Adrenal gland (tissue), 12 donors: ENCODE data around the gene FBXW8. TPM values are rescaled to one million over a fixed set of nuclear protein-coding genes. Genes with fewer than 3 reads are reported as not detected.

Source experiments
- DNase-seq, 7 donors: peaks; one replicate each; pipeline ENCODE4 v3.0.0-alpha.2; 2019 to 2020
- H3K27ac ChIP-seq, 5 donors: fragments of 200-600 bp; sonication (generic) in 4 of 5; 1 replicate in 3 of 5; 2 replicates in 2 of 5; pipeline versions ENCODE4 v1.5.1 to v1.8.0; 2016 to 2020; ENCODE audit warnings: mild to moderate bottlenecking in 1 of 5
- H3K27me3 ChIP-seq: fragments of 200-600 bp; 2 replicates; pipeline ENCODE4 v1.8.0; 2021
- H3K36me3 ChIP-seq, 2 donors: fragments of 200-600 bp; replicated peaks in 1 of 2; 1 replicate in 1 of 2; 2 replicates in 1 of 2; pipeline versions ENCODE4 v1.5.1 to v1.8.0; 2018 to 2022
- H3K4me1 ChIP-seq, 2 donors: fragments of 200-600 bp; replicated peaks in 1 of 2; 1 replicate in 1 of 2; 2 replicates in 1 of 2; pipeline versions ENCODE4 v1.5.1 to v1.8.0; 2018 to 2021
- H3K4me3 ChIP-seq, 4 donors: fragments of 200-600 bp; sonication (generic) in 3 of 4; one replicate each; pipeline ENCODE4 v1.5.1; 2016 to 2018
- H3K9me3 ChIP-seq, 3 donors: fragments of 200-600 bp; sonication (generic) in 1 of 3; replicated peaks in 1 of 3; 1 replicate in 2 of 3; 2 replicates in 1 of 3; pipeline versions ENCODE4 v1.5.1 to v1.8.0; 2016 to 2021
- CTCF ChIP-seq, 6 experiments: fragments of 450-650 bp in 4 of 6; fragments of 200-600 bp in 2 of 6; sonication (generic) in 1 of 6; IDR thresholded peaks; 1 replicate in 5 of 6; 2 replicates in 1 of 6; pipeline versions ENCODE4 v1.5.1 to v1.8.0; 2016 to 2021; ENCODE audit warnings: antibody characterized with exemption in 6 of 6, mild to moderate bottlenecking in 2 of 6, moderate library complexity in 1 of 6
- POLR2A ChIP-seq, 2 donors: fragments of 450-650 bp; IDR thresholded peaks; one replicate each; pipeline ENCODE4 v1.6.1; 2017; ENCODE audit warnings: antibody characterized with exemption in 2 of 2, mild to moderate bottlenecking in 2 of 2, moderate library complexity in 1 of 2
- WGBS, 4 donors: extraction: QIAGEN DNeasy Blood & Tissue Kit in 2 of 4; methylation state at CpG; one replicate each; pipeline versions ENCODE4 v1.1.5 to v1.1.7; 2013 to 2017; 5-methylcytosine and 5-hydroxymethylcytosine counted together
- intact Hi-C, 2 donors: fragments of 100-400 bp; cut with DNase I; formaldehyde crosslinking; loops; one replicate each; pipeline versions ENCODE4 v1.14.1 to v1.15.0; 2022 to 2023
- polyA plus RNA-seq, 3 donors: library from polyadenylated mRNA; stranded (reverse); fragments of 200-250 nt in 2 of 3; fragments of 350-450 nt in 1 of 3; fragmentation: Illumina TruSeq in 1 of 3; extraction: RNeasy Lipid Tissue Mini Kit (QIAGEN cat#74804) in 1 of 3; gene quantifications; one replicate each; pipeline ENCODE4 v1.2.3, GENCODE V29; 2013 to 2014
- total RNA-seq, 9 donors: library from RNA; depleted of rRNA in 4 of 9; stranded (reverse); fragments of >200 nt in 4 of 9; fragments of 120-200 nt in 1 of 9; fragmentation: NEBNext Ultra II Directional in 1 of 9; extraction: Animal tissue kit (Norgen Biotek cat#: 25700) in 1 of 9; gene quantifications; one replicate each; pipeline versions ENCODE4 v1.1.0 to v1.2.4, GENCODE V29; 2013 to 2023
- donor health status: healthy with polysubstance abuse.
- donor health status: Bipolar disorder and iron deficiency.
- donor health status: DM: yes; HTN: yes; CAD: no.
- donor health status: DM: no; HTN: no; CAD: no.
- donor health status: DM: no; HTN: no; CAD: no.
- donor health status: DM: yes; HTN: yes; CAD: no.

The FBXW8 gene
- total and polyA plus RNA-seq, 12 donors: 2.9 to 19.1 (median 14.3) TPM

- 89 to 94% (median 92%) methylated on average over 14 of the region's 14 CpGs for WGBS, 4 donors
- TF ChIP-seq POLR2A (IDR thresholded peaks at IDR 0.05): no peak
- no peak for TF ChIP-seq CTCF (IDR thresholded peaks at IDR 0.05)
- intact Hi-C loops: no loop called here
- Histone ChIP-seq H3K27me3 (no peaks in the 10 kb centered on the region), H3K9me3 (no peaks in the 10 kb centered on the region), H3K27ac (no peak overlapping the region), H3K4me1 (peaks cover 8 to 12% of the 10 kb centered on the region in 2 donors), H3K4me3 (no peak overlapping the region), H3K36me3 (peaks cover 0 to 32% of the 10 kb centered on the region in 2 donors)
- peak in 4 of 7 donors; percentile 8 to 46 (median 16) for DNase-seq
Observed at GRCh38 chr12:117028254-117028653, 117.5 kb downstream of the FBXW8 start.

DNA sequence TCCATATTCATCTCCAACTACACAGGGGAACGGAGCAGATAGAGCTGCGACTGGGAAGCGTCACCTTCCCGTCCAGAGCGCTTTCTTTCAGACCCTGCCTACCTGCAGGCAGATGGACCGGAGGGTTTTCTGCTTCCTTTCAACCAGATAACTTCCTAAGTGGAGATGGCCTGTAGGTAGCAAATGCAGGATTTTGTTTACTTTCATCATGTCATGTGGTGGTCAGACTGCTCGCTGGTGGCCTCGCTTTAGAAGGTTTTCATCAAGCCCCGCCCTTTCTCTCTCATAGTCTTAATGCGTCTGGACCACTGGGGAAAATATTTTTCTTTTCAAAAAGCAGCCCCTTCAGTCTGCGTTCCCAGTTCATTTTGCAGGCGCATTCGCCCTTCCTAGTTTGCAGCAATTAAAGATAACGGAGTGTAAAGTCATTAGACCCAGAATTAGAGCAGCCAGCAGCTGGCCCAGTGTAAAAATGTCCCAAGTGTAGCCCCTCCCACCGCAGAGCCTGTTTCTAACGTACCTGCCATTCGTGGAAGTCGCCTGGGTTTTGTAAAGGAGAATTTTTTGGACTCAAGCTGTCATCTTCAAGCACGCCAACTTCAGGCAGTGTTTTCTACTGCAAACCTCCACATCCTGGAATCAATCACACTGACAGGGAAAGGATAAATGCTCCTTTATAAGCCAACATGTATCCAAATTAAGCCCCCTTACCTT is 119.6 kb downstream of the FBXW8 start:
- intact Hi-C loops: no loop called here
- Histone ChIP-seq H3K9me3 (no peaks in the 10 kb centered on the region), H3K27ac (no peak overlapping the region), H3K4me1 (peaks cover 6 to 16% of the 10 kb centered on the region in 2 donors), H3K27me3 (no peaks in the 10 kb centered on the region), H3K36me3 (peaks cover 0 to 21% of the 10 kb centered on the region in 2 donors), H3K4me3 (no peak overlapping the region)
- DNase-seq: peak in 2 of 7 donors; percentile 8 to 48
- TF ChIP-seq CTCF (IDR thresholded peaks at IDR 0.05) (no peak), POLR2A (IDR thresholded peaks at IDR 0.05) (no peak)
- WGBS, 4 donors: 83 to 92% (median 88%) methylated on average over 19 of the region's 19 CpGs

GRCh38 chr12:117031843-117032592 is 121.3 kb downstream of the FBXW8 start:
- intact Hi-C loops: no loop called here
- Histone ChIP-seq H3K4me3 (no peak overlapping the region), H3K9me3 (no peaks in the 10 kb centered on the region), H3K36me3 (peaks cover 0 to 21% of the 10 kb centered on the region in 2 donors), H3K27me3 (no peaks in the 10 kb centered on the region), H3K27ac (no peak overlapping the region), H3K4me1 (peaks cover 0 to 8% of the 10 kb centered on the region in 2 donors)
- TF ChIP-seq CTCF (IDR thresholded peaks at IDR 0.05) (no peak), POLR2A (IDR thresholded peaks at IDR 0.05) (no peak)
- 89 to 92% (median 90%) methylated on average over 17 of the region's 17 CpGs for WGBS, 4 donors
- peak in 3 of 7 donors; percentile 15 to 48 (median 17) for DNase-seq

DNA sequence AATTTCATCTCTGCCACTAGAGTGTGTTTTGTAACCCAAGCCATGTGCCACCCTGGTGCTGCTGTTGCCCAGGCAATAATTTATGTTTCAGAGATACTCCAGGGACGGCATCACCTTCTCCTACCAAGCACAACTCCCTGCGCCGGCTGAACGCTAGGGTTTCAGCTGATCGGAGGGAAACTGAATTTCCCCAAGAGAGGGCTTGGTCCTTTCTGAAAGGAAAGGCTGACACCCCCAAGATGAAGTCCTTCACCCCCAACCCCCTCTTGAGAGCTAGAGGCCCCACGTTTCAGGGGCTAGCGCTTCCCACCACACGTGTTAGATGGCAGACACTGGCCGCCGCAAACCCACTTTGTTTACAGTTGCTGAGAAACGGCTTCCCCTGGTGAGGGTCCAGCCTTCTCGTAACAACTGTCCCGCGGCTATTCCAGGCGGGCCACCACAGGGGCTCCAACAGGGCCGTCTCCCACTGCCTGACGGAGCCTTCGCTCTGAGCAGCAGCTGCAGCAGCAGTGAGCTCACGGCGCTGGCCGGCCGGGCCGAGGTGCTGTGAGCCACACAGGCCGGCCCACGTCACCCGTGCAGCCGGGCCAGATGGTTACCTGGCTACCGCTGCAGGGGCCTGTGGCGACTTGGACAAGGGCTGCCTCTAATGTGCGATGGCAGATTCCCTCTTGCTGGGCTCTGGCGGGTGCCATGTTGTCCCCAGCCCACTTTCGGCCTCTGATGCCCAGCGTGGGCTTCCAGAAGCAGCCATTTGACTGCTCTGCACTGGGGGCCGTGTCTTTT is 122.0 kb downstream of the FBXW8 start:
- Histone ChIP-seq H3K9me3 (no peaks in the 10 kb centered on the region), H3K4me1 (peaks cover 0 to 8% of the 10 kb centered on the region in 2 donors), H3K4me3 (no peak overlapping the region), H3K36me3 (peaks cover 0 to 15% of the 10 kb centered on the region in 2 donors), H3K27me3 (no peaks in the 10 kb centered on the region), H3K27ac (peak overlapping the region in 1 of 5 donors; percentile 41)
- DNase-seq: peak in 3 of 7 donors; percentile 7 to 79 (median 17)
- 51 to 66% (median 53%) methylated on average over 15 to 34 of the region's 34 CpGs for WGBS, 4 donors
- TF ChIP-seq POLR2A (IDR thresholded peaks at IDR 0.05): no peak
- TF ChIP-seq CTCF (IDR thresholded peaks at IDR 0.05): peak in 1 of 6 experiments; percentile 9
- intact Hi-C loops: no loop called here
